Measurements from ENCODE around the gene COL5A1. TPM values are rescaled to one million over a fixed set of nuclear protein-coding genes. Genes with fewer than 3 reads are reported as not detected.

COL5A1 gene
- polyA plus RNA-seq, 3 donors from 2014 or later: not detected

DNA sequence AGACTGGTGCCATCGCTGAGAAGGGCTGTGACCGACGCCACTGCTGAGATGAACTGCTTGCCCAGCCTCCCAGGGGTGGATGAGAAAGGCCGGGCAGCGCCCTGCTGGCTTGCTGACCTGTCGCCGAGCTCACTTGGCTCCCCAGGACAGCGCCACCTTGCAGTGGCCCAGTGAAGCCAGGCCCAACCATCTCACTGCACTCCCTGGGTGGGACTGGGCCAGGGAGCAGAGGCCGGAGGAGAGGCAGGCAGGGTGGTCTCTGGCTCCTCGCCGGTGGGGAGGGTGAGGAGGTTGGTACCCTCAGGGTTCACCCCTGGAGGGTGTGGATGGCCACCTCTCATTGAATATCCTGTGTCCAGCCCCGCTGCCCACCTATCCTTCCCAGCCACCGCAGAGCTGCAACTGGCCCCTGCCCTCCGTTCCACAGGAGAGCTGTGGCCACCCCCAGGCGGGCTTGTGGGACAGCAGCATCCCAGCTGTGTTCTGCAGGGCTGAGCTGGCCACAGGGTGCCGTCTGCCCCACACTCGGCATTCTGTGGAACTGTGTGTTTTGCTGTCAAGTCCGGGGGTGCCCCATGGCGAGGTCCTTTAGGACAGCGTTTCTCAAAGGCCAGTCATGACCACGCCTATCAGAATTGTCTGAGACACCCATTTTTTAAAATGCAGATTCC lies 198.0 kb downstream of the COL5A1 start:
- H3K9me3 Mint-ChIP-seq: no peaks in the 10 kb centered on the region
- peaks cover 0 to 1% (median 0%) of the 10 kb centered on the region in 3 donors for H3K27me3 Mint-ChIP-seq (ENCODE audit: low read depth in 3 of 3)
- DNase-seq: no peak
- H3K36me3 Mint-ChIP-seq: no peaks in the 10 kb centered on the region
- H3K4me3 Mint-ChIP-seq: no peak overlapping the region
- H3K4me1 Mint-ChIP-seq: no peaks in the 10 kb centered on the region
- no peak overlapping the region for H3K27ac Mint-ChIP-seq

DNA sequence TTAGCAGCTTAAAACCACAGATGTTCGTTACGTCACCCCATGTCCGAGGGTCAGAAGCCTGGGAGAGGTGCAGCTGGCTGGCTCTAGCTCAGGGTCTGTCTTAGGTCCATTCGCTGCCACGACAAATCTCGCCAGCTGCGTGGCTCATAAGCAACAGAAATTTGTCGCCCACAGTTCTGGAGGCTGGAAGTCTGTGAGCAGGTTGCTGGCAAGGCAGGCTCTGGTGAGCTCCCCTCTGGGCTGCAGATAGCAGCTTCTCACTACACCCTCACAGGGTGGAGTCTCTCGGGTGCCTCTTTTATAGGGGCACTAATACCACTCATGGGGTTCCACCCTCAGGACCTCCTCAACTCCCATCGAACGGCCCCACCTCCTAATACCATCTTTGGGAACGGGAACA lies 198.9 kb downstream of the COL5A1 start:
- no peak for DNase-seq
- Mint-ChIP-seq H3K9me3 (no peaks in the 10 kb centered on the region), H3K4me3 (no peak overlapping the region), H3K4me1 (no peaks in the 10 kb centered on the region), H3K27me3 (ENCODE audit: low read depth in 3 of 3) (peaks cover 0 to 1% (median 0%) of the 10 kb centered on the region in 3 donors), H3K36me3 (no peaks in the 10 kb centered on the region), H3K27ac (no peak overlapping the region)

DNA sequence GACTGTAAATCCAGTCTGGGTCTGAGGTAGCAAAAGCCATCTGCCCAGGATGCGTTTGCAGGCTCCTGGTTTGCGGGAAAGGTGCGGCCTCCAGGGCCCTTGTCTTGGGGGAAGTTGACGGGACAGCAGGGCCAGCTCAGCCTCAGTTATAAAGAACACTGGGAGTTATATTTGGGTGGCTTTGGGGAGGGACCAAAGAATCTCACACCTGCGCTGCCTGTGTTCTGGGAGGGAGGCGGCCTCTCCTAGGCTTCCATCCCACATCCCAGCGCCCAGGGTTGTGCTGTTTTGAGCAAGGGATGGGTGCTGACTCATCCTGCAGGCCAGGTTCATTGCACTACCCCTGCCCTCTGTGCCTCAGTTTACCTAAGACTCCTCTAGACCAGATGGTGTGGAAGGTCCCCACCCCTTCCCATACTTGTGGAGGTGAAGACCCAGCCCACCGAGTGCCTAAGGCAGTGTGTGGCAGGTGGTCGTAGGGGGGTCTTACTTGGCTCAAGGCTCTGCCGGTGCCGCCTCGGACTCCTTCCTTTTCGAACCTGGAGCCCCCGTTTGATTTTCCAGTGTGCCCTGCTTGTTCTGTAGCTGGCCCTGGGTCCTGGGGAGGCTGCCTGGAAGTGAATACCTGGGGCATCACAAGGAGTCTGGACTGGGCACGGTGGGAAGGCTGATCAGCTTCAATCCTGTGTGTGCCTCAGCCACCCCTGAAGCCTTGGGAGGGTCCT lies 199.7 kb downstream of the COL5A1 start:
- Mint-ChIP-seq H3K4me3 (no peak overlapping the region), H3K27ac (no peak overlapping the region), H3K27me3 (ENCODE audit: low read depth in 3 of 3) (peaks cover 0 to 1% (median 0%) of the 10 kb centered on the region in 3 donors), H3K36me3 (no peaks in the 10 kb centered on the region), H3K4me1 (no peaks in the 10 kb centered on the region), H3K9me3 (no peaks in the 10 kb centered on the region)
- no peak for DNase-seq

DNA sequence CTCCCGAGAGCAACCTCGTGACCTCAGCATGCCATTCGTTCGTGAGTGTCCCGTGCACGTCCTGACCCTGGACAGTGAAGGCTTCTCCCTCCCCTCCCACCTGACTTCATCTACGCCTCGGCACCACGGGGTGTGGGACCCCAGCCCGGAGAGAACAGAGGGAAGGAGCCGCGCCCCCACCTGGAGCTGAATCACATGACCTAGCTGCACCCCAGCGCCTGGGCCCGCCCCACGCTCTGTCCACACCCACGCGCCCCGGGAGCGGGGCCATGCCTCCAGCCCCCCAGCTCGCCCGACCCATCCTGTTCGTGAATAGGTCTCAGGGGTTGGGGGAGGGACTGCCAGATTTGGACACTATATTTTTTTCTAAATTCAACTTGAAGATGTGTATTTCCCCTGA lies 200.7 kb downstream of the COL5A1 start:
- H3K27ac Mint-ChIP-seq: no peak overlapping the region
- H3K9me3 Mint-ChIP-seq: no peaks in the 10 kb centered on the region
- no peaks in the 10 kb centered on the region for H3K4me1 Mint-ChIP-seq
- peaks cover 0 to 1% (median 0%) of the 10 kb centered on the region in 3 donors for H3K27me3 Mint-ChIP-seq (ENCODE audit: low read depth in 3 of 3)
- H3K36me3 Mint-ChIP-seq: no peaks in the 10 kb centered on the region
- DNase-seq: no peak
- no peak overlapping the region for H3K4me3 Mint-ChIP-seq

DNA sequence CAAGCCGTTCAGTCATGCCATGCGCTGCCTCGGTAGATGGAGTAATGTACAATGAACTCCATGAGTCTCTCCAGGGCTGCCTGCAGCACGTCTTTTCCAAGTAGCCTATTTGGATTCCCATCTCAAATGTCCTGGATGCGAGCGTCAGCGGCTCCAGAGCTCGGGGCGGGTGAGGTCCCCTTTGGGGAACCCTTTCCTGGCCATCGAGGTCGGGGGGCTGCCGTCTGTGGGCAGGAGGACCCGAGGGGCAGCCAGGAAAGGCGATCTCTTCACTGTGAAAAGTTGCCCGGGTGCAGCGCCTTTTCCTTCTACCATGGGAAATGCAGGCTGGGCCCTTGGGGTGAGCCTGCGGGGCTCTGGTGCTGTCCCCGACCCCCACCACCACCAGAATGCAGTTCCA lies 202.1 kb downstream of the COL5A1 start:
- no peak for DNase-seq
- no peaks in the 10 kb centered on the region for H3K9me3 Mint-ChIP-seq
- no peak overlapping the region for H3K4me3 Mint-ChIP-seq
- no peaks in the 10 kb centered on the region for H3K27me3 Mint-ChIP-seq (ENCODE audit: low read depth in 3 of 3)
- no peaks in the 10 kb centered on the region for H3K36me3 Mint-ChIP-seq
- no peaks in the 10 kb centered on the region for H3K4me1 Mint-ChIP-seq
- H3K27ac Mint-ChIP-seq: no peak overlapping the region

DNA sequence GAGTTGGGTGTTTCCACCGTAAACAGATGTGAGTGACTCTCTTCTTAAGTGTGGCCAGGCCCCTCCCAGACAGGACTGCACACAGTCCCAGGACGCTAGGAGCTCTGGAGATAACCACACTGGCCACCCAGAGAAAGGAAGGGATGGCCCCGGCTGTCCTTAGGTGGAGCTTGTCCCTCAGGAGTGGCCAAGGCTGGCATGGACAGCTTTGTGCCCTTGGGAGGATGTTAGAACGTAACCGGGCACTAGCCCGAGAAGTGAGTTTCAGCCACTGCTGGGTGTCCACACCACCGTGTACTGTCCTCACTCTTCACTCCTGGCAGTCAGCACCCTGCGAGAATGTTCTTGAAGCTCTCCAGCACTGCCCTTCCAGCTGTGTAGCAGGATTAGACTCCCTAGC lies 203.2 kb downstream of the COL5A1 start:
- Mint-ChIP-seq H3K4me1 (no peaks in the 10 kb centered on the region), H3K9me3 (no peaks in the 10 kb centered on the region), H3K27me3 (ENCODE audit: low read depth in 3 of 3) (no peaks in the 10 kb centered on the region), H3K4me3 (no peak overlapping the region), H3K27ac (no peak overlapping the region), H3K36me3 (no peaks in the 10 kb centered on the region)
- DNase-seq: no peak

DNA sequence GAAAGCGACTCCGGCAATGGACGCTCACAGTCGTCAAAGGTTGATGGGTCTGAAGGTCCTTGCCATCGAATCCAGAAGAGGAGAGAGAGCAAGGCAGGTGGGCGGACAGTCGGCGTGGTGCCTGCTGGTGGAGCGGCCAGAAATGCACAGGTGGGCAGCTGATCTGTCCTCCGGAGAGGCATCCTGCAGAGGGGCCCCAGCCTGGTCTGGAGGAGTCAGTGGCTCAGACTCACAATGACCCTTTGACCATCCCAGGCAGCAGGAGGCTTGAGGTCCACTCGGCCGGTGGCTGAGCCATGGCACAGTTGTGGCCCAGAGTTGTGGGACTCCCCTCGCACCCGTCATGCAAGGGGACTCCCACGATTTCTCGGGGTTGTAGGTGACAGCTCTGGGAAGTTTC lies 204.6 kb downstream of the COL5A1 start:
- Mint-ChIP-seq H3K9me3 (no peaks in the 10 kb centered on the region), H3K27me3 (ENCODE audit: low read depth in 3 of 3) (no peaks in the 10 kb centered on the region), H3K4me1 (no peaks in the 10 kb centered on the region), H3K4me3 (no peak overlapping the region), H3K27ac (no peak overlapping the region), H3K36me3 (no peaks in the 10 kb centered on the region)
- no peak for DNase-seq

DNA sequence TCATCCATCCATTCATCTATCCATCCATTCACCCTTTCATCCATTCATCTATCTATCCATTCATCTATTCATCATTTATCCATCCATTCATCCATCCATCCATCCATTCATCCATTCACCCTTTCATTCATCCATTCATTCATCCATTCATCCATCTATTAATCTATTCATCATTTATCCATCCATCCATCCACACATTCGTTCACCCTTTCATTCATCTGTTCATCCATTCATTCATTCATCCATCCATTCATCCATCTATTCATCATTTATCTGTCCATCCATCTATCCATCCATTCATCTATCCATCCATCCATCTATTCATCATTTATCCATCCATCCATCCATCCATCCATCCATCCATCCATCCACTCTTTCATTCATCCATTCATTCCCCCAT lies 205.1 kb downstream of the COL5A1 start:
- Mint-ChIP-seq H3K4me1 (no peaks in the 10 kb centered on the region), H3K27me3 (ENCODE audit: low read depth in 3 of 3) (no peaks in the 10 kb centered on the region), H3K4me3 (no peak overlapping the region), H3K9me3 (no peaks in the 10 kb centered on the region), H3K36me3 (no peaks in the 10 kb centered on the region), H3K27ac (no peak overlapping the region)
- no peak for DNase-seq

DNA sequence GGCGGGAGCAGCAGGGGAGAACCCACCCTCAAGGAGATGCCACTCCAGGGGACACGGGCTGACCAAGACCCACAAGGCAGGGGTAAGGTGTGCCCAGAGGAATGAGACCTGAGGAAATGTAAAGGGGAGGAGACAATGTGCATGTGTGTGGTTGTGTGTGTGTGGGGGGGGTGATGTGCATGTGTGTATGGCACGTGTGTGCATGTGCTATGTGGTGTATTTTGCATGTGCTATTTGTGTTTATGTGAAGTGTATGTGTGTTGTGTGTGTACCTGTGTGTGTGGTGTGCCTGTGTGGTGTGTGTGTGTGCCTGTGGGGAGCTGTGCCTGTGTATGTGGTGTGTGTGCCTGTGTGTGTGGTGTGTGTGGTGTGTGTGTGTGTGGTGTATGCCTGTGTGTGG lies 205.5 kb downstream of the COL5A1 start:
- Mint-ChIP-seq H3K4me1 (no peaks in the 10 kb centered on the region), H3K36me3 (no peaks in the 10 kb centered on the region), H3K27me3 (ENCODE audit: low read depth in 3 of 3) (no peaks in the 10 kb centered on the region), H3K9me3 (no peaks in the 10 kb centered on the region), H3K27ac (no peak overlapping the region), H3K4me3 (no peak overlapping the region)
- DNase-seq: no peak

DNA sequence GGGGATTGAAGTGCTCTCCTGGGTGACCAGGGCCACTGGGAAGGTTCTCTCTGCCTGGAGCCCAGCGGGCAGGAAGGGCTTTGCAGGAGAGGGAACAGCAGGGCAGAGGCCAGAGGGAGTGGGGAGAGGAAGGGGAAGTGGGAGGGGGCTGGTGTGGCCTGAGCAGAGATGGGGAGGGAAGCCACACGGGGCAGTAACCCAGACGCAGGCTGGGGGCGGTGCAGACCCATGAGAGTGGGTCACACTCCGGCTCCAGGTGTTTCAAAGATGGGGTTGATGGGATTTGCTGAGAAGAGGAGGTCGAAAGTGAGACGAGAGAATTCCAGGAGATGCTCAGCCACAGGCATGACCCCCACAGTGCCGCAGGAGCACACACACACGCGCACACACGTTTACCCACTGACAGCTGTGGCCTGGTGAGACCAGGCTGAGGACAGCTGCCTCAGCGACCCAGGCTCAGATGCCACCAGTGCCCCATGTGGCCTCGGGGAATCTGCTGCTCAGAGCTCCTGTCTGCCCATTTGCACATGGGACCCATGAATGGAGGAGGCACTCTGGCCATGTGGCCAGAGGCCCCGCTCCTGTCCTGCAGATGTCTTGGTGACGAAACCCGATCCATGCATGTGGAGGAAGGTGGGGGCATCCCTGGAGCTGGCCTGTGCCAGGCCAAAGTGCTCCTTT lies 206.3 kb downstream of the COL5A1 start:
- H3K27me3 Mint-ChIP-seq (ENCODE audit: low read depth in 3 of 3): no peaks in the 10 kb centered on the region
- DNase-seq: no peak
- H3K9me3 Mint-ChIP-seq: no peaks in the 10 kb centered on the region
- H3K4me3 Mint-ChIP-seq: no peak overlapping the region
- no peaks in the 10 kb centered on the region for H3K4me1 Mint-ChIP-seq
- no peak overlapping the region for H3K27ac Mint-ChIP-seq
- no peaks in the 10 kb centered on the region for H3K36me3 Mint-ChIP-seq

DNA sequence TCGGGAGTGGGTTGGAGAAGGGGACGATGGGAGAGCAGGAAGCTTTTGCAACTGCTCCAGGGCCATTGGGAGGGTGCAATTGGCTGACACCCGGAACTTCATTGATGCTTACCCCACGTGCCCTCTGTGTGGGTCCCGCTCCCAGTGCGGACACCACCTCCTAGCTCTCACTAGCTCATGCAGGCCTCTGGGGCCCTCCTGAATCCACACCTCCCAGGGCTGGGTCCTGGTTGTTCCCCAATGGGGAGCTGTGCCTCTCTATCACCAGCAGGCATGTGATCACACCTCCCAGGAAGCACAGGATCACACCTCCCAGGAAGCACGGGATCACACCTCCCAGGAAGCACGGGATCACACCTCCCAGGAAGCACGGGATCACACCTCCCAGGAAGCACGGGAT lies 206.9 kb downstream of the COL5A1 start:
- Mint-ChIP-seq H3K27ac (no peak overlapping the region), H3K4me3 (no peak overlapping the region), H3K9me3 (no peaks in the 10 kb centered on the region), H3K27me3 (ENCODE audit: low read depth in 3 of 3) (no peaks in the 10 kb centered on the region), H3K36me3 (no peaks in the 10 kb centered on the region), H3K4me1 (no peaks in the 10 kb centered on the region)
- DNase-seq: no peak

DNA sequence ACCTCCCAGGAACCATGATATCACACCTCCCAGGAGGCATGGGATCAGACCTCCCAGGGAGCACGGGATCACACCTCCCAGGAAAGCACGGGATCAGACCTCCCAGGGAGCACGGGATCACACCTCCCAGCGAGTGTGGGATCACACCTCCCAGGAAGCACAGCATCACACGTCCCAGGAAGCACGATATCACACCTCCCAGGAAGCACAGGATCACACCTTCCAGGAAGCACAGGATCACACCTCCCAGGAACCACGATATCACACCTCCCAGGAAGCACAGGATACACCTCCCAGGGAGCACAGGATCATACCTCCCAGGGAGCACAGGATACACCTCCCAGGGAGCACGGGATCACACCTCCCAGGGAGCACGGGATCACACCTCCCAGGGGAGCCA lies 209.0 kb downstream of the COL5A1 start:
- H3K4me3 Mint-ChIP-seq: no peak overlapping the region
- no peaks in the 10 kb centered on the region for H3K9me3 Mint-ChIP-seq
- no peaks in the 10 kb centered on the region for H3K27me3 Mint-ChIP-seq (ENCODE audit: low read depth in 3 of 3)
- no peaks in the 10 kb centered on the region for H3K36me3 Mint-ChIP-seq
- no peak for DNase-seq
- H3K4me1 Mint-ChIP-seq: no peaks in the 10 kb centered on the region
- no peak overlapping the region for H3K27ac Mint-ChIP-seq

DNA sequence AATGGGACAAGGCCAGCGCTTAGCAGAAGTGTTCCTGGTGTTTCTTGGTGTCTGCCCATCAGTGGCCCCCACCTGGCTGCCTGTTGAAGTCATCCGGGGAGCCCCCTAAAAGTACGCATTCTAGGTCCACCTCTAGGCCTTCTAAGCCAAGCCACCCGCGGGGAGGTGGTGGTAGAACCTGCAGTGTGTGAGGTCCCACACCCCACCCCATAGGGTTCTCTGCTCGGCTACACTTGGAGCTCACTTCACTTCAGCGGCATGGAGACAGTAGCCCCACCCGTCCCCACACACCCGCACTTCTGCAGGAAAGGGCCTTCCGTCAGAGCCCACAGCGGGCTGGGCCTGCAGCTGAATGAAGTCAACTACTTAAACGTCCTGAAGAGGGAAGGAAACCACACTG lies 209.4 kb downstream of the COL5A1 start:
- no peak overlapping the region for H3K27ac Mint-ChIP-seq
- no peak overlapping the region for H3K4me3 Mint-ChIP-seq
- no peaks in the 10 kb centered on the region for H3K4me1 Mint-ChIP-seq
- H3K9me3 Mint-ChIP-seq: no peaks in the 10 kb centered on the region
- peak in 2 of 3 donors; percentile 8 to 12 for DNase-seq
- H3K36me3 Mint-ChIP-seq: no peaks in the 10 kb centered on the region
- H3K27me3 Mint-ChIP-seq (ENCODE audit: low read depth in 3 of 3): no peaks in the 10 kb centered on the region

DNA sequence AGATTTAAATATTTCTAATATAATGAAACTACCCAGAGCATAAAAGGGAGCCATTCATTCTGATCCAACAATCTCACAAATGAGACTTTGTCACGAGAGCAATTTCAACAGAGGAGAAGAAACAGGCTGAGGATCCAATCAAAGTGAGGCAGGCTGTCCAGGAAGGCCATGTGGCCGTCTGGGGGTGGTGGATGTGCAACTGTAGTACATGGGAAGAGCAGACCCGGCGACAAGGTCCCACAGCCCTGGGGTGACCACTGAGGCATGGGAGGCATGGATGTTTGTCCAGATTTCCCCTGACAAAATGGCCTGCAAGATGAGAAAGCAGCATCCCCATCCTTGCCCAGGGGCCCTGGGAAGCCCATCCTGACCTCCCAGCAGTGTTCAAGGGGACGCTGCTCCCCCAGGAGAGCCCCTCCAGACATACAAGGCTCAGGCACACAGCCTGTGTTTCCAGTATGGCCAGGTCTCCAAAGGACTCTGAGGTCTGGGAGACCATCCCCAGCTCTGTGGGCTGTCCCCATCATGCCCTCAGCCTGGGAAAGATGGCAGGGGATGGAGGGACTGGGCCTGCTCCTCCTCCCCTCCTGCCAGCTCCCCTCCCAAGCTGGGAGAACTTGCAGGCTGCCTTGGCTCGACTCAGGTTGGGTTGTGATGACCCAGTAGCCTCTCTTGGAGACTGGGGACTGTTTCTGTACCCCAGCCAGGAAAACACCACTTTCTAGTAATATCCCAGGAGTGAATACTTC lies 211.5 kb downstream of the COL5A1 start:
- H3K4me1 Mint-ChIP-seq: no peaks in the 10 kb centered on the region
- no peaks in the 10 kb centered on the region for H3K9me3 Mint-ChIP-seq
- H3K27ac Mint-ChIP-seq: no peak overlapping the region
- H3K4me3 Mint-ChIP-seq: no peak overlapping the region
- H3K27me3 Mint-ChIP-seq (ENCODE audit: low read depth in 3 of 3): peaks cover 0 to 7% (median 0%) of the 10 kb centered on the region in 3 donors
- DNase-seq: no peak
- H3K36me3 Mint-ChIP-seq: no peaks in the 10 kb centered on the region
